GM18505 (cell line): Measurements from ENCODE around the gene IST1.
A peak's percentile ranks its signal among the peaks of the same experiment; 100 is the strongest.

Experiments used
- ATAC-seq: cut with Tn5 transposase; IDR thresholded peaks from one replicate; pipeline ENCODE4 v1.9.1; 2021; ENCODE audit not compliant: unreplicated experiment
- POLR2A ChIP-seq: IDR thresholded peaks from 4 replicates; pipeline ENCODE4 v1.6.1; 2011; ENCODE audit warnings: borderline replicate concordance; ENCODE audit not compliant: insufficient read depth, insufficient read length; ENCODE audit errors: extremely low read depth

The IST1 gene

GRCh38 chr16:71943887-71944286 is 48.6 kb downstream of the IST1 start:
- no peak for TF ChIP-seq POLR2A
- ATAC-seq, result no peak

GRCh38 chr16:71945616-71946015 is 50.3 kb downstream of the IST1 start:
- TF ChIP-seq POLR2A, result no peak
- ATAC-seq, result no peak

DNA sequence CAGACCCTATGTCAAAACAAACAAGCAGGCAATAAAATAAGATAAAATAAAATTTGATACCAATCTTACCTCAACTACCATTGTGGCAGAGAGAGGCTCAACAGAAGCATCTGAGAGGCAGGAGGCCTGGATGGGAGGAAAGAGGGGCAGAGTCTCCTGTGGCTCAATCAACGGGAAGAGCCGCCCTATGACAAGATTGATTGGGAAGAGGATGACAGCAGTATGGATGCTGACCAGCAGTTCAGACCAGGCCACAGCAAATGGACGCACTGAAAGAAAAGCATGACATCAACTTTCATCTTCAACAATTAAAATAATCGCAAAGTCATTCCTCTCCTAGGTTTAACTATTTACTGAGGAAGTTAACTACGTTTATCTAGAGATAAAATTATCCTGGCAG is 57.5 kb downstream of the IST1 start:
- no peak for ATAC-seq
- no peak for TF ChIP-seq POLR2A

GRCh38 chr16:71954180-71954579 is 58.8 kb downstream of the IST1 start:
- TF ChIP-seq POLR2A, result no peak
- ATAC-seq, result no peak

GRCh38 chr16:71954699-71955195 is 59.4 kb downstream of the IST1 start:
- no peak for TF ChIP-seq POLR2A
- ATAC-seq, result no peak

DNA sequence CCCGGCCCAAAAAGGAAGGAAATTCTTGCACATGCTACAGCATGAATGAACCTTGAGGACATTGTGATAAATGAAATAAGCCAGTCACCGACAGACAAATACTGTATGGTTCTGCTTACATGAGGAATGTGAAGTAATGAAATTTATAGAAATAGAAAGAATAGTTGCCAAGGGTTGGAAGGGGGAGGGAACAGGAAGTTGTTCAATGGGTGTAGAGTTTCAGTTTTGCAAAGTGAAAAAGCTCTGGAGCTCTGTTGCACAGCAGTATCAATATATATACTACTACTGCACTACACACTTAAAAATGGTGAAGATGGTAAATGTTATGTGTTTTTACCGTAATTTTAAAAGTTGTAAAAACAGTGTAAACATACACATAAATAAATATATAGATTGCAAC is 61.2 kb downstream of the IST1 start:
- TF ChIP-seq POLR2A, result no peak
- no peak for ATAC-seq

GRCh38 chr16:71961066-71962039 is 66.0 kb downstream of the IST1 start:
- TF ChIP-seq POLR2A, result no peak
- ATAC-seq, result peak; percentile 75

DNA sequence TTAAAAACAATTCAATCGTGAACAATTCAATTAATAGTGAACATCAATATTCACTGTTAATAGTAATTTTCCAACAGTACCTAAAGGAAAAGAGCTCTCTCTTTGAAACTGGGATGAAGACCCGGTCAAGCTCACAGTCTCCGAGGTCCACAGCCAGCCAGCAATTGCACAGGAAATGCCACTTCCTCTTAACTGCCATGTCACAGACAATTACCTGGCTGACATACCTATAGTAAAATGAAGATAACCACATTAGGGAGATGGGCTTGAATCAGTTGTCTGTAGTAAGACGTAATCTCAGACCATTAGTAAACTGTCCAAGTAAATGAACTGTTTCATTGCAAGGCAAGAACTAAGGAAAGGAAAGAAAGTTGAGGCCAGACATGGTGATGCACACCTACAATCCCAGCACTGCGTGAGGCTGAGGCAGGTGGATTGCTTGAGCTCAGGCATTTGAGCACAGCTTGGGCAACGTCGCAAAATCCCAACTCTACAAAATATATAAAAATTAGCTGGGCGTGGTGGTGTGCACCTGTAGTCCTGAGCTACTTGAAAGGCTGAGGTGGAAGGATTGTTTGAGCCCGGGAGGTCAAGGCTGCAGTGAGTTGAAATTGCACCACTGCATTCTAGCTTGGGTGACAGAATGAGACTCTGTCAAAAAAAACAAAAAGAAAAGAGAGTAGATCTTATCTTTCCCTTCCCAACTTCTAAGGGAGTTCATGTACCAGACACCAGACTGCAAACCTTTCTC is 68.0 kb downstream of the IST1 start:
- no peak for ATAC-seq

GRCh38 chr16:71965223-71965622 is 69.9 kb downstream of the IST1 start:
- TF ChIP-seq POLR2A, result no peak
- no peak for ATAC-seq

More for the DNA sequence above, 68.0 kb downstream of the IST1 start:
- TF ChIP-seq POLR2A, result no peak

DNA sequence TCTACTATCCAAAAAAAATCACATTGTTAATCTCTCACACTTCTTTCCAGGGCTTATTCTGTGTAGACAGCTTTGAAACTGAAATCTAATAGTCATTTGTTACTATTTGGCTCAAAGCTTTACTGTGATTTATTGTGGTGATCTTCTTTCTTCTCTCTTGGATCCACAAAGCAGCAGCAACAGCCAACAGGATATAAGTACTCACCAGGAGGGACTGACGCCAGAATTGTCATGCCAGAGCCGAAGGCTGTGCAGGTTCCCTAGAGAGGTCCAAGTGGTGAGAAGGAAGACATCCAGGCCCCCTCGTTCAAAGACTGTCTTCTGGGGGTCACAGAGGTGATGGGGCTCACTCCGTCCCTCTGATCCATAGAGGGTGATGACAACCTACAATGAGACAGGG is 71.6 kb downstream of the IST1 start:
- TF ChIP-seq POLR2A, result no peak
- no peak for ATAC-seq

DNA sequence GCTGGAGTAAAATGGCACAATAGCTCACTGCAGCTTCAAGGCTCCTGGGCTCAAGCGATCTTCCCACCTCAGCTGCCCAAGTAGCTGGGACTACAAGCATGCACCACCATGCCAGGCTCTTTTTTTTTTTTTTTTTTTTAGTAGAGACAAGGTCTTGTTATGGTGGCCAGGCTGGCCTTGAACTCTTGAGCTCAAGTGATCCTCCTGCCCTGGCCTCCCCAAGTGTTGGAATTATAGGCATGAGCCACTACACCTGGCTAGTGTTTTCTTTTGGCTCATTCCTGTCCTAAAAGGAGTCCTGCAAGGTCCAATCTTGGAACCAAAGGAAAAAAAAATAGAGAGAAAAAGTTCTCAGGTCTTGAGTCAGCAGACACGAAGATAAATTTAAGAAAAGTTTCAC is 74.0 kb downstream of the IST1 start:
- TF ChIP-seq POLR2A, result no peak
- no peak for ATAC-seq

DNA sequence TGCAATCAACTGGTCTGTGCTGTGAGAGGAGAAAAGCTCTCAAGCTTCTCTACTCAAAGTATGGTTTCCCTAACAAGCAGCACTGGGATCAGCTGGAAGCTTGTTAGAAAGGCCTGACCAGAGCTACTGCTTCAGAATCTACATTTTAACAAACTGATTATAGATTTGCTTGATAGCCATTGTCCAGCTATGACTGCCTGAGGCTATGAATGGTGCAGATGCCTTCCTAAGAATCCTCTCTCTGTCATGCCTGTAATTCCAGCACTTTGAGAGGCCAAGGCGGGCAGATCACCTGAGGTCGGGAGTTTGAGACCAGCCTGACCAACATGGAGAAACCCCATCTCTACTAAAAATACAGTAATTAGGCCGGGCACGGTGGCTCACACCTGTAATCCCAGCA is 76.2 kb downstream of the IST1 start:
- ATAC-seq, result no peak

DNA sequence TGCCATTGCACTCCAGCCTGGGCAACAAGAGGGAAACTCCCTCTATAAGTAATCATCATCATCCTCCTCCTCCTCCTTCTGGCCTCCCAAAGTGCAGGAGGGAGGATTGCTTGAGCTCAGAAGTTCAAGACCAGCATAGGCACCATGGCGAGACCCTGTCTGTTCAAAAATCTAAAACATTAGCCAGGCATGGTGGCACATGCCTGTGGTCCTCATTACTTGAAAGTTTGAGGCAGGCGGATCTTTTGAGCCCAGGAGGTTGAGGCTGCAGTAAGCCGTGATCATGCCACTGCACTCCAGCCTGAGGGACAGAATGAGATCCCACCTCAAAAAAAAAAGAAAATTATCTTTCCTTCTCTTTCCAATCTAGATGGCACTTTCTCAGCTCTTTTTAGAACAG is 77.0 kb downstream of the IST1 start:
- TF ChIP-seq POLR2A, result no peak
- no peak for ATAC-seq

More for the DNA sequence above, 76.2 kb downstream of the IST1 start:
- no peak for TF ChIP-seq POLR2A
